Suprapubic skin (tissue), 4 donors: ENCODE results near the gene PHC3.

Experiments used
- POLR2A ChIP-seq, 2 donors: fragments of 450-650 bp; IDR thresholded peaks; one replicate each; pipeline ENCODE4 v1.6.1; 2017; ENCODE audit warnings: antibody characterized with exemption in 2 of 2, mild to moderate bottlenecking in 2 of 2, moderate library complexity in 2 of 2
- POLR2AphosphoS5 ChIP-seq, 3 donors: sonication (generic); formaldehyde crosslinking; IDR thresholded peaks; one replicate each; pipeline ENCODE4 v1.6.1; 2017; ENCODE audit warnings: antibody characterized with exemption in 3 of 3
- TF ChIP-seq, protein P1 (sequence below), 2 donors: fragments of 200-600 bp in 1 of 2; fragments of 450-650 bp in 1 of 2; sonication (generic) in 1 of 2; IDR thresholded peaks; one replicate each; pipeline ENCODE4 v1.5.1; 2016 to 2019; ENCODE audit warnings: antibody characterized with exemption in 2 of 2, mild to moderate bottlenecking in 1 of 2, moderate library complexity in 1 of 2

DNA sequence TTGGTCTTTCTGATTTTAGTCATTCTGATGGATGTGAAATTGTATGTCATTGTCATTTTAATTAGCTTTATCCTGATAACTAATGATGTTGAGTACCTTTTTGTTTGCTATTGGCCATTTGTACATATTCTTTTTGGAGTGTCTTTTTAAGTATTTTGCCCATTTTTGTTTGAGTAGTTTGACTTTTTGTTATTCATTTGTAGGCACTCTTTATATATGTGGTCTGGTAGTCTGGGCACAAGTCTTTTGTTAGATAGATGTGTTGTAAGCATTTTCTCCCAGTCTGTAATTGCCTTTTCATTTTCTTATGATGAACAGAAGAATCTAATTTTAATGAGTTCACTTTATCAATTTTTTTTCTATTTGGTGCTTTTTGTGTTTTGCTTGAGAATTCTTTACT is 129.1 kb downstream of the PHC3 start:
- TF ChIP-seq POLR2A (IDR thresholded peaks at IDR 0.05) (no peak), POLR2AphosphoS5 (IDR thresholded peaks at IDR 0.05) (no peak)
- TF ChIP-seq, protein P1, sequence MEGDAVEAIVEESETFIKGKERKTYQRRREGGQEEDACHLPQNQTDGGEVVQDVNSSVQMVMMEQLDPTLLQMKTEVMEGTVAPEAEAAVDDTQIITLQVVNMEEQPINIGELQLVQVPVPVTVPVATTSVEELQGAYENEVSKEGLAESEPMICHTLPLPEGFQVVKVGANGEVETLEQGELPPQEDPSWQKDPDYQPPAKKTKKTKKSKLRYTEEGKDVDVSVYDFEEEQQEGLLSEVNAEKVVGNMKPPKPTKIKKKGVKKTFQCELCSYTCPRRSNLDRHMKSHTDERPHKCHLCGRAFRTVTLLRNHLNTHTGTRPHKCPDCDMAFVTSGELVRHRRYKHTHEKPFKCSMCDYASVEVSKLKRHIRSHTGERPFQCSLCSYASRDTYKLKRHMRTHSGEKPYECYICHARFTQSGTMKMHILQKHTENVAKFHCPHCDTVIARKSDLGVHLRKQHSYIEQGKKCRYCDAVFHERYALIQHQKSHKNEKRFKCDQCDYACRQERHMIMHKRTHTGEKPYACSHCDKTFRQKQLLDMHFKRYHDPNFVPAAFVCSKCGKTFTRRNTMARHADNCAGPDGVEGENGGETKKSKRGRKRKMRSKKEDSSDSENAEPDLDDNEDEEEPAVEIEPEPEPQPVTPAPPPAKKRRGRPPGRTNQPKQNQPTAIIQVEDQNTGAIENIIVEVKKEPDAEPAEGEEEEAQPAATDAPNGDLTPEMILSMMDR (IDR thresholded peaks at IDR 0.05), result no peak
